Thoracic aorta (tissue), 2 donors: ENCODE data around the gene TFPT. TPM values are rescaled to one million over a fixed set of nuclear protein-coding genes. Genes with fewer than 3 reads are reported as not detected.
A peak's percentile ranks its signal among the peaks of the same experiment; 100 is the strongest.

ENCODE experiments used
- ATAC-seq: fragments of 150-250 bp; one replicate; pipeline ENCODE4 v1.8.0; 2017; ENCODE audit warnings: low read depth; ENCODE audit not compliant: insufficient number of reproducible peaks, low FRiP score
- DNase-seq: peaks from one replicate; pipeline ENCODE4 v3.0.0-alpha.2; 2020; ENCODE audit warnings: low spot score
- H3K27ac ChIP-seq, 2 donors: fragments of 200-600 bp; sonication (generic); 1 replicate in 1 of 2; 2 replicates in 1 of 2; pipeline ENCODE4 v1.5.1; 2016; ENCODE audit warnings: mild to moderate bottlenecking in 2 of 2, moderate library complexity in 2 of 2
- H3K27me3 ChIP-seq: fragments of 200-600 bp; sonication (generic); replicated peaks from 2 replicates; pipeline ENCODE4 v1.6.0; 2016; ENCODE audit warnings: mild to moderate bottlenecking; ENCODE audit not compliant: insufficient read depth
- H3K36me3 ChIP-seq: fragments of 200-600 bp; sonication (generic); one replicate; pipeline ENCODE4 v1.5.1; 2016
- H3K4me1 ChIP-seq, 2 donors: fragments of 200-600 bp; sonication (generic); 1 replicate in 1 of 2; 2 replicates in 1 of 2; pipeline versions ENCODE4 v1.5.1 to v1.6.0; 2016; ENCODE audit warnings: low read depth in 2 of 2, mild to moderate bottlenecking in 1 of 2; ENCODE audit not compliant: control insufficient read depth in 1 of 2
- H3K4me3 ChIP-seq: fragments of 200-600 bp; sonication (generic); 2 replicates; pipeline ENCODE4 v1.5.1; 2016; ENCODE audit warnings: mild to moderate bottlenecking
- H3K9me3 ChIP-seq: fragments of 200-600 bp; sonication (generic); 2 replicates; pipeline ENCODE4 v1.5.1; 2016
- total RNA-seq, 2 donors: library from RNA; depleted of rRNA; stranded (reverse); fragments of >200 nt; gene quantifications; one replicate each; pipeline versions ENCODE4 v1.1.0 to v1.2.3, GENCODE V29; 2016
- TF ChIP-seq, protein P1 (sequence below): fragments of 200-600 bp; sonication (generic); IDR thresholded peaks from one replicate; pipeline ENCODE4 v1.5.1; 2019; ENCODE audit warnings: antibody characterized with exemption

Gene TFPT
- total RNA-seq, 2 donors from 2014 or later: 8.7 to 8.8 TPM

DNA sequence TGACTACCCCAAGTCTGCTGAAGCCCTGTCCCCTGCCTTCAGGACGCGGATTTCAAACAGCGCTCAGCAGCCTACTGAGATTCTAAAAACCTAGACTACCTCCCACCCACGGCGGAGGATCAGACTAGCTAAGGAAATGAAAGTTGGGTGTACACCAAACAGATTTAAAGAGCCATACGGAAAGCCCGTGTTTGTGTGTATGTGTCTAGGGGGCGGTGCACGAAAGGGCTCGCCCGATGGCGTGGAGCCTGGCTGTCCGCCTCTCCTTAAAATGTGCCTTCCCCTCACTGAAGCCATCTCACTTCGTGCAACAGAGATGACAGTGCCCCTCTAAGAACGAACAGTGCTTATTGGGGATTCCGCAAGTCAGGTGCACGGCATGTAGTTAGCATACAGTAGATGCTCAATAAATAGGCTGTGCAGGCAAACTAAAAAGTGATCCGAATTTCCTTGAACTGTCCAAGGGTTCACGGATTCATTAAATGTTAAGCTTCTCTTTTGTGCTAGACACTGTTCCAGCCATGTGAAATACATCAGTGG is 43.4 kb upstream of the TFPT start:
- TF ChIP-seq, protein P1, sequence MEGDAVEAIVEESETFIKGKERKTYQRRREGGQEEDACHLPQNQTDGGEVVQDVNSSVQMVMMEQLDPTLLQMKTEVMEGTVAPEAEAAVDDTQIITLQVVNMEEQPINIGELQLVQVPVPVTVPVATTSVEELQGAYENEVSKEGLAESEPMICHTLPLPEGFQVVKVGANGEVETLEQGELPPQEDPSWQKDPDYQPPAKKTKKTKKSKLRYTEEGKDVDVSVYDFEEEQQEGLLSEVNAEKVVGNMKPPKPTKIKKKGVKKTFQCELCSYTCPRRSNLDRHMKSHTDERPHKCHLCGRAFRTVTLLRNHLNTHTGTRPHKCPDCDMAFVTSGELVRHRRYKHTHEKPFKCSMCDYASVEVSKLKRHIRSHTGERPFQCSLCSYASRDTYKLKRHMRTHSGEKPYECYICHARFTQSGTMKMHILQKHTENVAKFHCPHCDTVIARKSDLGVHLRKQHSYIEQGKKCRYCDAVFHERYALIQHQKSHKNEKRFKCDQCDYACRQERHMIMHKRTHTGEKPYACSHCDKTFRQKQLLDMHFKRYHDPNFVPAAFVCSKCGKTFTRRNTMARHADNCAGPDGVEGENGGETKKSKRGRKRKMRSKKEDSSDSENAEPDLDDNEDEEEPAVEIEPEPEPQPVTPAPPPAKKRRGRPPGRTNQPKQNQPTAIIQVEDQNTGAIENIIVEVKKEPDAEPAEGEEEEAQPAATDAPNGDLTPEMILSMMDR: no peak
- Histone ChIP-seq H3K4me1 (peaks cover 16 to 29% of the 10 kb centered on the region in 2 donors), H3K9me3 (no peaks in the 10 kb centered on the region), H3K27me3 (no peaks in the 10 kb centered on the region), H3K4me3 (peak overlapping the region; percentile 80), H3K27ac (peak overlapping the region; percentile 92 to 99), H3K36me3 (peaks cover 31% of the 10 kb centered on the region)
- no peak for DNase-seq
- no peak for ATAC-seq

DNA sequence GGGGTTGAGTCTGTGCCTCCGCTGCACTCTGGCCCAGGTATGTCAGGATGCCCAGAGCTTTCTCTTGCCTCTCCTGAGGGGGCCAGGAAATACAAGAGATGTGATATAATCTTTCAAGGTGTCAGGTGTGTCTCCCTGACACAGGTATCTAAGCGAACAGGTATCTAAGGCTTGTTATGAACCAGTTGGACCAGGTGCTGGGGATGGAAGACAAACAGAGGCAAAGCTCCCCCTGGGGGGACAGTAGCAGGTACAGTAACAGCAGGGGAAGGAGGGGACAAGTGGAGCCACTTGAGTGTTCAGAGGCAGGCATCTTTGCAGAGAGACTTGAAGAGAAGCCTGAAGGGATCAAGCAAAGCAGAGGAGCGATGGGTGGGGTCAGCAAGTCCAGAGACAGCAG is 41.5 kb upstream of the TFPT start:
- H3K4me1 ChIP-seq: peaks cover 16 to 28% of the 10 kb centered on the region in 2 donors
- H3K36me3 ChIP-seq: peaks cover 48% of the 10 kb centered on the region
- TF ChIP-seq, protein P1: no peak
- no peak overlapping the region for H3K4me3 ChIP-seq
- no peak for ATAC-seq
- no peak overlapping the region for H3K27ac ChIP-seq
- no peaks in the 10 kb centered on the region for H3K27me3 ChIP-seq
- DNase-seq: no peak
- H3K9me3 ChIP-seq: no peaks in the 10 kb centered on the region

DNA sequence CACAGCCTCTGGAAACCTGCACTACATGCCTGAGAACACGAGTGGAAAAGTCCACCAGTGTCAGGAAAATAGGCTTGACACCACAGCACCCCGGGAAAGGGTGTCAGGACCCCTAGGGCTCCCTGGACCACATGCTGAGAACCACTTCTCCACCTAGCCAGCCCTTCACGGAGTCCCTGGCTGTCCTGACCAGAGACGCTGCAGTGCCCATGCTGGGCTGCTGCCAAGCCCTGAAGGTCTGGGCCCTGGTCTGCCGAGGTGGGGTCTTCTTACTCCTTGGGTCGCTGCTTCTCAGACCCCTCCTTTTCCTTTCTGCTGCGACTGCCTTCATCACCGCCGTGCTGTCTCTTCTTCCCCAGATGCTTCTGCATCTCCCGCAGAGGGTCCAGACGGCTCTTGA is 41.0 kb upstream of the TFPT start:
- Histone ChIP-seq H3K27ac (no peak overlapping the region), H3K27me3 (no peaks in the 10 kb centered on the region), H3K4me3 (no peak overlapping the region), H3K9me3 (no peaks in the 10 kb centered on the region), H3K36me3 (peaks cover 51% of the 10 kb centered on the region), H3K4me1 (peaks cover 16 to 23% of the 10 kb centered on the region in 2 donors)
- ATAC-seq (no peak), DNase-seq (no peak)
- TF ChIP-seq, protein P1: no peak

DNA sequence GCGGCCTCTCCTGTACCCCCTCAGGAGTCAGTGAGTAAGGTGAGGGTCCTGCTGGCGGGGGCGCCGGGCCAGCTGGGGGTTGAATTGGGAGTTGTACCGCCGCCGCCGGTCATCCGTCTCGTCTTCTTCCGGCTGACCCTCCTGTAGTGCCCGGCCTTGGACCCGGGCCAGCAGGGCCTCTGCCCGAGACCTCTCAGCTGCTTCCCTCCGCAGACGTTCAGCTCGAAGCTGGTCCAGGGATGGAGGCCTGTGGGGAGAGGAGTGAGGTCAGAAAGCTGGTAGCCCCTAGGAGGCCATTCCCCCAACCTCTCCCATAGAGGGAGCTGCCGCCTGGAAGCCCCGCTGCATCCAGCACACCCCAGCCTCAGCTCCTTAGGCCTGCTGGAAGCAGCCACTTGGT is 40.2 kb upstream of the TFPT start:
- Histone ChIP-seq H3K27me3 (no peaks in the 10 kb centered on the region), H3K27ac (no peak overlapping the region), H3K36me3 (peaks cover 59% of the 10 kb centered on the region), H3K4me1 (peaks cover 12 to 16% of the 10 kb centered on the region in 2 donors), H3K9me3 (no peaks in the 10 kb centered on the region), H3K4me3 (no peak overlapping the region)
- TF ChIP-seq, protein P1: no peak
- no peak for DNase-seq
- ATAC-seq: no peak

DNA sequence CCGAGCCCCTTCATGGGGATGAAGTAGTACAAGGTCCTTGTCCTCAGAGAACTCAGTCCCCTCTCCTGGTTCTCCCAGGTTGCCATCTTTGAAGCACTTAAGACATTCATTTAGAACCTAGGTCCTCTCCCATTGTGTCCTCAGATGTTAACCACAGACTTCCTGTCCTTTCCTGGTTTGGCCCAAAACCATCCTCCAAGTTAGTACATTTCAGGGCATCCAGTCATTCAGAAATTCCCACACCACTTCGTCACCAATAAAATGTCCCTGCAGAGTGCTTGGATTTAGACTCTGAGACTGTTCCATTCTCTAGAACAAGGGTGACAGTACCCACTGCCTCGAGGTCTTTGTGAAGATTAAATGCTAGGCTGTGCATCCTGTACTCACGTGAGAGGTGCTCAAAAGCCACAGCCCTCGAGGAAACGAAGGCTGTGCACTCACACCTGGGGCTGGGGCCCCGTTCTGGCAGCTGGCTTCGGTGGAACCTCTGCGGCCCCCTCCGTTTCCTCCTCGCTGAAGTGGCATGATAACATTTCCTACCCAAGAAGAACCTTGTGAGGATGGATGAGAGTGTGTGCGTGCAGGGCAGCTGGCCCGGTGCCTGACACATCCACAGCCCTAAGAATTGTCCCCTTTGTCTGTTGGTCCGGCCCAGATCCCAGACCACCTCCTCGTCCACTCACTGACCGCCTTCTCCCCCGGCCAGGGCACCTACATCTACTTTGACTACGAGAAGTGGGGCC is 39.3 kb upstream of the TFPT start:
- H3K36me3 ChIP-seq: peaks cover 64% of the 10 kb centered on the region
- H3K4me1 ChIP-seq: peaks cover 6 to 11% of the 10 kb centered on the region in 2 donors
- H3K27me3 ChIP-seq: no peaks in the 10 kb centered on the region
- no peak overlapping the region for H3K27ac ChIP-seq
- TF ChIP-seq, protein P1: no peak
- no peak for ATAC-seq
- no peak for DNase-seq
- no peaks in the 10 kb centered on the region for H3K9me3 ChIP-seq
- no peak overlapping the region for H3K4me3 ChIP-seq
